HUDEP-2 (cell line): Measurements from ENCODE around the gene YLPM1.

Source experiments
- DNase-seq, 76 experiments: peaks; one replicate each; lab custom pipeline; 2025; ENCODE audit not compliant: unreplicated experiment in 76 of 76; lab: John Stamatoyannopoulos, UW

Gene YLPM1

GRCh38 chr14:74840603-74841030, 77.5 kb downstream of the YLPM1 start:
- DNase-seq = no peak

GRCh38 chr14:74841230-74842207, 78.4 kb downstream of the YLPM1 start:
- no peak for DNase-seq

- DNase-seq = no peak
These were observed 80.5 kb downstream of the YLPM1 start for GRCh38 chr14:74843653-74844052.

GRCh38 chr14:74846168-74846567, 83.1 kb downstream of the YLPM1 start:
- no peak for DNase-seq

GRCh38 chr14:74846968-74847665, 84.0 kb downstream of the YLPM1 start:
- peak in 12 of 76 experiments; percentile 3 to 47 (median 20) for DNase-seq

GRCh38 chr14:74848768-74849167, 85.7 kb downstream of the YLPM1 start:
- DNase-seq = no peak

GRCh38 chr14:74852922-74853530, 89.9 kb downstream of the YLPM1 start:
- DNase-seq = no peak

GRCh38 chr14:74853581-74853980, 90.5 kb downstream of the YLPM1 start:
- DNase-seq = peak in 3 of 76 experiments; percentile 2 to 16 (median 8)

- DNase-seq = no peak
These were observed 91.9 kb downstream of the YLPM1 start for GRCh38 chr14:74855021-74855420.

GRCh38 chr14:74855945-74856344, 92.8 kb downstream of the YLPM1 start:
- DNase-seq = no peak

- DNase-seq = no peak
These were observed 93.2 kb downstream of the YLPM1 start for GRCh38 chr14:74856366-74856765.

GRCh38 chr14:74858022-74858421, 94.9 kb downstream of the YLPM1 start:
- DNase-seq = no peak

- DNase-seq = no peak
These were observed 96.8 kb downstream of the YLPM1 start for GRCh38 chr14:74859757-74860552.

GRCh38 chr14:74860899-74861733, 98.0 kb downstream of the YLPM1 start:
- DNase-seq = peak in 74 of 76 experiments; percentile 5 to 92 (median 70)

GRCh38 chr14:74861734-74862090, 98.6 kb downstream of the YLPM1 start:
- DNase-seq = no peak

GRCh38 chr14:74863274-74863673, 100.2 kb downstream of the YLPM1 start:
- no peak for DNase-seq

- DNase-seq = no peak
These were observed 101.1 kb downstream of the YLPM1 start for GRCh38 chr14:74864198-74864597.

- no peak for DNase-seq
These were observed 102.0 kb downstream of the YLPM1 start for GRCh38 chr14:74865156-74865555.

GRCh38 chr14:74866708-74867389, 103.7 kb downstream of the YLPM1 start:
- no peak for DNase-seq
